Prostate gland (tissue), 2 donors: ENCODE data around the gene PGPEP1.

Experiments
- POLR2A ChIP-seq: fragments of 450-650 bp; IDR thresholded peaks from one replicate; pipeline ENCODE4 v1.6.1; 2016; ENCODE audit warnings: antibody characterized with exemption, mild to moderate bottlenecking
- TF ChIP-seq, protein P1 (sequence below), 4 experiments: fragments of 200-600 bp in 2 of 4; fragments of 450-650 bp in 2 of 4; sonication (generic) in 2 of 4; IDR thresholded peaks; 1 replicate in 3 of 4; 2 replicates in 1 of 4; pipeline ENCODE4 v1.5.1; 2016 to 2019; ENCODE audit warnings: antibody characterized with exemption in 4 of 4, mild to moderate bottlenecking in 2 of 4, moderate library complexity in 2 of 4

DNA sequence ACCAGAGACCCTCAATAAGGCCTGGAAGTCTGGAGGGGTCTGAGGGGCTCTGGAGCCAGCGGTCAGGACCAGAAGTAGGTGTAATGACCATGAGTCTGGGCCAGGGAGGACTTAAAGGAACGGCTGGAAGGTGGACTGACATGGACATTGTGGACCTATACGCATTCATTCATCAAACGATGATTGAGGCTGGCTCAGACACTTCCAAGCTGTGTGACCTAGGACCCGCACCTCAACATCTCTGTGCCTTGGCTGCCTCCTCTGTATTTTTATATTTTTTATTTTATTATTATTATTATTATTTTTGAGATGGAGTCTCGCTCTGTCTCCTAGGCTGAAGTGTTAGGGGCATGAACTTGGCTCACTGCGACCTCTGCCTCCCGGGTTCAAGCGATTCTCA is 66.4 kb downstream of the PGPEP1 start:
- TF ChIP-seq, protein P1, sequence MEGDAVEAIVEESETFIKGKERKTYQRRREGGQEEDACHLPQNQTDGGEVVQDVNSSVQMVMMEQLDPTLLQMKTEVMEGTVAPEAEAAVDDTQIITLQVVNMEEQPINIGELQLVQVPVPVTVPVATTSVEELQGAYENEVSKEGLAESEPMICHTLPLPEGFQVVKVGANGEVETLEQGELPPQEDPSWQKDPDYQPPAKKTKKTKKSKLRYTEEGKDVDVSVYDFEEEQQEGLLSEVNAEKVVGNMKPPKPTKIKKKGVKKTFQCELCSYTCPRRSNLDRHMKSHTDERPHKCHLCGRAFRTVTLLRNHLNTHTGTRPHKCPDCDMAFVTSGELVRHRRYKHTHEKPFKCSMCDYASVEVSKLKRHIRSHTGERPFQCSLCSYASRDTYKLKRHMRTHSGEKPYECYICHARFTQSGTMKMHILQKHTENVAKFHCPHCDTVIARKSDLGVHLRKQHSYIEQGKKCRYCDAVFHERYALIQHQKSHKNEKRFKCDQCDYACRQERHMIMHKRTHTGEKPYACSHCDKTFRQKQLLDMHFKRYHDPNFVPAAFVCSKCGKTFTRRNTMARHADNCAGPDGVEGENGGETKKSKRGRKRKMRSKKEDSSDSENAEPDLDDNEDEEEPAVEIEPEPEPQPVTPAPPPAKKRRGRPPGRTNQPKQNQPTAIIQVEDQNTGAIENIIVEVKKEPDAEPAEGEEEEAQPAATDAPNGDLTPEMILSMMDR (IDR thresholded peaks at IDR 0.05), result no peak
- TF ChIP-seq POLR2A, result no peak
